Regular cardiac myocyte (primary cell): ENCODE results near the gene OR51M1. TPM values are rescaled to one million over a fixed set of nuclear protein-coding genes. Genes with fewer than 3 reads are reported as not detected.

Experiments
- total RNA-seq: library from RNA; depleted of rRNA; stranded (reverse); fragments of >200 nt; gene quantifications from 2 replicates; pipeline ENCODE4 v1.2.3, GENCODE V29; 2014

Gene OR51M1, protein sequence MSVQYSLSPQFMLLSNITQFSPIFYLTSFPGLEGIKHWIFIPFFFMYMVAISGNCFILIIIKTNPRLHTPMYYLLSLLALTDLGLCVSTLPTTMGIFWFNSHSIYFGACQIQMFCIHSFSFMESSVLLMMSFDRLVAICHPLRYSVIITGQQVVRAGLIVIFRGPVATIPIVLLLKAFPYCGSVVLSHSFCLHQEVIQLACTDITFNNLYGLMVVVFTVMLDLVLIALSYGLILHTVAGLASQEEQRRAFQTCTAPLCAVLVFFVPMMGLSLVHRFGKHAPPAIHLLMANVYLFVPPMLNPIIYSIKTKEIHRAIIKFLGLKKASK
- total RNA-seq = not detected in 2 replicates

GRCh38 chr11:5383576-5383975 is at the start of gene OR51M1:
TSS of gene OR51M1 (plus strand) at chr11:5383812. CDS start at chr11:5389399, 5,587 bp downstream.

GRCh38 chr11:5343474-5344335 is 39.9 kb upstream of the OR51M1 start, which contains the start of gene OR51B5:
TSS of gene OR51B5 (minus strand) at chr11:5343524. CDS start at chr11:5343524, 0 bp downstream.

GRCh38 chr11:5351208-5351607 is 32.4 kb upstream of the OR51M1 start, which contains the start of gene OR51B6:
TSS of gene OR51B6 (plus strand) at chr11:5351508. CDS start at chr11:5351508, 0 bp downstream.

GRCh38 chr11:5421811-5422210 is 38.2 kb downstream of the OR51M1 start, which contains the start of gene OR51Q1:
TSS of gene OR51Q1 (plus strand) at chr11:5422111. CDS start at chr11:5422201, 90 bp downstream.

DNA sequence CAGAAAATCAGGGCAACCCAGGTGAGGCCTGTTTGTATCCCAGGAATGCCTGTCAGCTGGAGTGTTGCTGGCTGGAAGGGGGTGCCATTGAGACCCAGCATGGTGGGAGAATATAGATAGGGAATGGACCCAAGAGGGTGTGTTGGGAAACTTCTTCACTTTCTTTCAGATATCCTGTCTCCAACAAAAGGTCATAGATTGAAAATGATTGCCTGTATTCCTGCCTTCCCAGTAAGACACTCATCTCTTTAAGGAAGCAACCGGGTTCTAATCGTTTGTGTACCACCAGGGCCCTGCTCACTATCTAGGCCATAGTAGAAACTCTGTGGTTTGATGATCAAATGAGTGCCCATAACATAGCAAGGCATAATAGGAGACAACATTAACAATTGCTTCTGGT is 57.8 kb downstream of the OR51M1 start, which contains the start of gene OR51I1:
Gene OR51I1, minus strand, starts transcription at position 101 of the 400 bp plus-strand sequence. Its CDS starts 0 bp downstream, at position 101.

Other genes starting within 250 kb of the OR51M1 start
- not detected in 2 replicates for gene OR52A5, start 245.5 kb upstream of the OR51M1 start, total RNA-seq
- not detected in 2 replicates for gene OR52A1, start 229.1 kb upstream of the OR51M1 start, total RNA-seq
- not detected in 2 replicates for gene OR51V1, start 183.1 kb upstream of the OR51M1 start, total RNA-seq
- gene HBB, start 156.7 kb upstream of the OR51M1 start, total RNA-seq = not detected in 2 replicates
- gene HBD, start 149.3 kb upstream of the OR51M1 start, total RNA-seq = 0.19 TPM in 1 of 2 replicates, not detected in the other
- gene HBG1, start 134.0 kb upstream of the OR51M1 start, total RNA-seq = not detected in 2 replicates
- not detected in 2 replicates for gene HBG2, start 129.0 kb upstream of the OR51M1 start, total RNA-seq
- gene HBE1, start 113.9 kb upstream of the OR51M1 start, total RNA-seq = not detected in 2 replicates
- not detected in 2 replicates for gene OR51B4, start 81.9 kb upstream of the OR51M1 start, total RNA-seq
- gene OR51B2, start 59.5 kb upstream of the OR51M1 start, total RNA-seq = 0.28 TPM in 1 of 2 replicates, not detected in the other
- gene OR51B5, start 40.3 kb upstream of the OR51M1 start, total RNA-seq = 0.28 TPM in 1 of 2 replicates, not detected in the other
- gene OR51B6, start 32.3 kb upstream of the OR51M1 start, total RNA-seq = not detected in 2 replicates
- not detected in 2 replicates for gene OR51Q1, start 38.3 kb downstream of the OR51M1 start, total RNA-seq
- 0.28 TPM in 1 of 2 replicates, not detected in the other for gene OR51I1, start 57.7 kb downstream of the OR51M1 start, total RNA-seq
- not detected in 2 replicates for gene OR51I2, start 65.5 kb downstream of the OR51M1 start, total RNA-seq
- not detected in 2 replicates for gene OR52D1, start 104.9 kb downstream of the OR51M1 start, total RNA-seq
- not detected in 2 replicates for gene UBQLN3, start 126.1 kb downstream of the OR51M1 start, total RNA-seq
- gene UBQLNL, start 132.9 kb downstream of the OR51M1 start, total RNA-seq = under 0.01 TPM in 1 of 2 replicates, not detected in the other
- 0.19 and 0.56 TPM in 2 replicates for gene OR52H1, start 164.7 kb downstream of the OR51M1 start, total RNA-seq
- not detected in 2 replicates for gene OR52B6, start 197.1 kb downstream of the OR51M1 start, total RNA-seq
- 2.8 and 5.2 TPM in 2 replicates for gene TRIM6, start 212.8 kb downstream of the OR51M1 start, total RNA-seq
- gene TRIM34, start 241.2 kb downstream of the OR51M1 start, total RNA-seq = 8.6 and 13.2 TPM in 2 replicates